ENCODE results near the gene MICA.

MICA gene

DNA sequence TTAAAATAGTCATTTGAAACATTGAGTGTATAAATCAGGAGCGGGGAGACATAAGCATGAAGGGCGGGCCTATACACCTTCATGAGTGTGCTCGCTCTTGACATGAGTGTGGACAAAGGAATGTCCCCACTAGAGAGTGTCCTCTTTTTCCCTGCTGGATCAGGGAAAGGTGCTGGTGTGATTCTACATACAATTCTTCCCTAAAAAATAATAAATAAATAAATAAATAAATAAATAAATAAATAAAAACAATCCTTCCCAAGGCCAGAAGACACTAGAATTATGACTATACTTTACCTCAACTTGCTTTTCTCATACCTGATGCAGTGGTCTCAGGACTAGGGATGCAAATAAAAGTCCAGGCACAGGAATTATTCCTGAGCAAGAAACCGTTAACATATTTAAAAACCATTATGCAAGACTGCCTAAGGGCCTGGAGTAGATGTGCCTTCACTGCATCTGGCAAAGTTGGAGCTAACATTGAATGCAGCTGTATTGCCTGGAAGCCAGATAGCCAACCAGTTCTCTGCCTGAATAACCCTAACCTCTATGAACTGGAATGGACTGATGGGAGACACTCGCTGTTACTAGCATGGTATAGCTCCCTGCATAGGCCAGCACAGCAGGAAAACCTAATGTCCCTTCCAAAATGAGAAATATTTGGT, 57.1 kb downstream of the MICA start:
- no peak for DNase-seq (ENCODE audit: low read depth, low spot score)

DNA sequence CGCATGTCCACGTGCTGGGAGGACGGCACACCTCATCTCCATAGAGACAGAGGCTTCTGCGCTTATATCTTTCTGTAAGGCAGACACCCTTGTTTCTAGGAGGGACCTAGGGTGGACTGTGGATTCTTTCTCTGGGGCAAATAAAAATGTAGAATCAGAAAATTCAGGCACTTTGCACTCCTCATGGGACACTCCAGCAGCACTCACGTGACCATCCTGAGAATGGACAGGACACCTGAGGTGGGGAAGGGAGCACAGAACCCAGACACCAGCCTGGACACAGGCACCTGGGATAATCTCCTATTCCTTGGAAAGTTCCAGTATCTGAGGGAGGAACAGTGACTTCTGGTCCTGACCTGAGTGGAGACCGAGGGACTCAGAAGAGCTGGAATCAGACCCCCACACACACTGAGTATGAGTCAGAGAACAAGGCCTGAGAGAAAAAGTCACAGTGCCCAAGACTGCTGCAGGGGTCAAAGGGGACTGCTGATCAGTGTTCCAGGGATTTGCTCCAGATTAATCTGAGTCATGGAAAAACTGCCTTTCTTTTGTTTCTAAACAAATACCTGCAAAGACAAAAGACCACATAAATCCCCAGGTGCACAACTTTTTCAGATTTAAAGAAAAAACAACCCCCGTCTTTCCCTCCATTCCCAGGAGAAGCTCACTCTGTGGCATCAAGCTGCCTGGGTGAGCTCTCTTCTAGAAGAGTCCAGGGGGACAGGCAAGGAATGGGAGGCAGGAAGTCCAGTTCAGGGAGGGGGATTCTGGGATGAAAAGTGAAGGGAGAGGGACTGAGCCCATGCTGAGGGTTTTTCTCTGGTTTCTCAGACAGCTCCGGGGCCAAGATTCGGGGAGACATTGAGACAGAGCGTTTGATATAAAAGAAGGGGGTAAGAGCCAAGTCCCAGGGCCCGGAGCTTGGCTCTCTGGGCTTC, 58.9 kb downstream of the MICA start:
- DNase-seq (ENCODE audit: low read depth, low spot score), result no peak

GRCh38 chr6:31462964-31463870, 59.8 kb downstream of the MICA start:
- DNase-seq (ENCODE audit: low read depth, low spot score), result peak; percentile 92

DNA sequence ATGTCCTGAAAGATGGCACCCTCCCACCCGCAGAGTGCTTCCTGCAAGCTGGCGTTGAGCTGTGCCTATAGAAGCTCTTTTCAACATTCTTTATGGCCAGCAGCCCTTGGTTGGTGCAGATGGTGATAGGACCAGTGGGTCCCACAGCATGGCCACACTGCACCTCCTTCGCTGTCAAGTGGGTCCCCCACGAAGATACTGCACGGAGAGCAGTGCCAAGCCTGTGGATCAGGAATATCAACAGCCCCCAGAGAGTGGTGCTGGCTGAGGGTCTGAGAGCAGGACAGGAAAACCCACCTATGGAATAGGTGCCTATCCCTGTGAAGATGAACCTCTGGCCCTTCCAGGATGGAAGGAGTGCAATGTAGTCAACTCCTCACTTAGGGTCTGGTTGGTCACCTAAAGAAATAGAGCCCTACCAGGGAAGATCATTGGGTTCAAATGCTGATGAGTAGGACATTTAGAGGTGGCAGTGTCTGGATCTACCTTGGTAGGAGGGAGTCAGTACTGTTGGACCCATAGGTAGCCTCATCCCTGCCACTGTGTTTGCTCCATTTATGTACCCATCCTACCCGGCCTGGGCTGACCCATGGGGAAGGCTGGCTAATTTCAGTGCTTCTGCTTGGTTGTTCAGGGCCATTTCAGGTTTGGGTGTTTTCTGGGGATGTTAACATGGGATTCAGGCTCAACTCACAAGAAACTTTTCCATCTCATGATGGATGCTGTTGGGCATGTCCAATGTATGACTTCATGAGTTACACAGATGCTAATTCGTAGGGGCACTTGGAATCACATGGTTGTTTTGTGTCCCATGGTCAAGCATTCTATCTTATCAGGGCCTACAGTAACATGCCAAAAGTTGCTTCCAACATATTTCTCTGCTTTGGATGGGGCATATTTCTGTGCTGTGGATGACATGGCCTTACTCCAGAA, 61.1 kb downstream of the MICA start:
- no peak for DNase-seq (ENCODE audit: low read depth, low spot score)
